Mucosa of stomach (tissue), 1 donor: ENCODE data around the gene STPG1.

Source experiments
- H3K27me3 ChIP-seq: one replicate; pipeline ENCODE4 v1.7.0; 2013; ENCODE audit warnings: mild to moderate bottlenecking, low read length; ENCODE audit not compliant: control insufficient read depth, insufficient read depth
- H3K36me3 ChIP-seq: one replicate; pipeline ENCODE4 v1.7.0; 2013; ENCODE audit warnings: low read length; ENCODE audit not compliant: control insufficient read depth, insufficient read depth
- H3K4me1 ChIP-seq: one replicate; pipeline ENCODE4 v1.7.0; 2013; ENCODE audit warnings: mild to moderate bottlenecking, low read length; ENCODE audit not compliant: control insufficient read depth, insufficient read depth
- H3K4me3 ChIP-seq: one replicate; pipeline ENCODE4 v1.7.0; 2013; ENCODE audit warnings: low read length
- H3K9ac ChIP-seq: one replicate; pipeline ENCODE4 v1.7.0; 2013; ENCODE audit warnings: mild to moderate bottlenecking, low read length, moderate library complexity
- H3K9me3 ChIP-seq: one replicate; pipeline ENCODE4 v1.7.0; 2013; ENCODE audit warnings: mild to moderate bottlenecking, low read length, moderate library complexity; ENCODE audit not compliant: control insufficient read depth
- donor health status: Pancreatic carcinoma.

Gene STPG1

GRCh38 chr1:24316645-24317044 lies 96.9 kb downstream of the STPG1 start:
- Histone ChIP-seq H3K27me3 (no peaks in the 10 kb centered on the region), H3K4me1 (peaks cover 33% of the 10 kb centered on the region)

GRCh38 chr1:24315391-24315790 lies 98.2 kb downstream of the STPG1 start:
- H3K4me1 ChIP-seq, result peaks cover 31% of the 10 kb centered on the region
- H3K27me3 ChIP-seq, result no peaks in the 10 kb centered on the region

More at GRCh38 chr1:24316645-24317044, 96.9 kb downstream of the STPG1 start:
- Histone ChIP-seq H3K4me3 (no peak overlapping the region), H3K36me3 (no peaks in the 10 kb centered on the region), H3K9me3 (no peaks in the 10 kb centered on the region), H3K9ac (no peak overlapping the region)

GRCh38 chr1:24311741-24312140 lies 101.8 kb downstream of the STPG1 start:
- no peaks in the 10 kb centered on the region for H3K27me3 ChIP-seq
- H3K4me1 ChIP-seq, result peaks cover 10% of the 10 kb centered on the region
- H3K4me3 ChIP-seq, result no peak overlapping the region
- H3K9me3 ChIP-seq, result no peaks in the 10 kb centered on the region
- no peaks in the 10 kb centered on the region for H3K36me3 ChIP-seq
- no peak overlapping the region for H3K9ac ChIP-seq

More at GRCh38 chr1:24315391-24315790, 98.2 kb downstream of the STPG1 start:
- Histone ChIP-seq H3K36me3 (no peaks in the 10 kb centered on the region), H3K9ac (no peak overlapping the region), H3K4me3 (no peak overlapping the region), H3K9me3 (no peaks in the 10 kb centered on the region)

- H3K4me1 ChIP-seq, result peaks cover 10% of the 10 kb centered on the region
- H3K9ac ChIP-seq, result no peak overlapping the region
- no peaks in the 10 kb centered on the region for H3K9me3 ChIP-seq
- no peaks in the 10 kb centered on the region for H3K27me3 ChIP-seq
- no peak overlapping the region for H3K4me3 ChIP-seq
- no peaks in the 10 kb centered on the region for H3K36me3 ChIP-seq
These were observed 102.3 kb downstream of the STPG1 start for GRCh38 chr1:24311234-24311633.

- peaks cover 10% of the 10 kb centered on the region for H3K4me1 ChIP-seq
- H3K9ac ChIP-seq, result no peak overlapping the region
- no peaks in the 10 kb centered on the region for H3K36me3 ChIP-seq
- H3K27me3 ChIP-seq, result no peaks in the 10 kb centered on the region
- no peak overlapping the region for H3K4me3 ChIP-seq
- no peaks in the 10 kb centered on the region for H3K9me3 ChIP-seq
These were observed 103.7 kb downstream of the STPG1 start for GRCh38 chr1:24309762-24310485.

GRCh38 chr1:24308365-24309015 lies 105.1 kb downstream of the STPG1 start:
- Histone ChIP-seq H3K4me3 (no peak overlapping the region), H3K9ac (no peak overlapping the region), H3K4me1 (peaks cover 10% of the 10 kb centered on the region), H3K36me3 (no peaks in the 10 kb centered on the region), H3K9me3 (no peaks in the 10 kb centered on the region), H3K27me3 (no peaks in the 10 kb centered on the region)
